Measurements from ENCODE around the gene THOC7. TPM values are rescaled to one million over a fixed set of nuclear protein-coding genes. Genes with fewer than 3 reads are reported as not detected.

THOC7 gene
- total RNA-seq, 1 experiment from 2014 or later: 77.7 TPM

DNA sequence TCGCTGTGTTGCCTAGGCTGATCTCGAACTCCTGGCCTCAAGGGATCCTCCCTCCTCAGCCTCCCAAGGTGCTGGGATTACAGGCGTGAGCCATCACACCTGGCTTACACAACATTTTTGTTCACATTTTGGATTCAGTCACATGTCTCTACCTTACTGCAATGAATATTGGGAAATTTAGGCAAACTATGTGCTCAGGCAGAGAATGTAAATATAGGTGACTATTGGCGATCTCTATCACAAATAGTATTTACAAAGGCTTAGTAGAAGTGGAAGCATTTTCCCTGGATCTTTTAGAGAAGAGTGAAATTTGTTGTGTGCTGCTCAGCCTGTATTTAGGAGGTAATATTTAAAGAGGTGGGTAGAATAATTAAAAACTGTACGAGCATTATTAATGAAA is 27.9 kb upstream of the THOC7 start:
- H3K36me3 Mint-ChIP-seq (ENCODE audit: insufficient read depth, unreplicated experiment): no peaks in the 10 kb centered on the region
- TF ChIP-seq, protein P1, sequence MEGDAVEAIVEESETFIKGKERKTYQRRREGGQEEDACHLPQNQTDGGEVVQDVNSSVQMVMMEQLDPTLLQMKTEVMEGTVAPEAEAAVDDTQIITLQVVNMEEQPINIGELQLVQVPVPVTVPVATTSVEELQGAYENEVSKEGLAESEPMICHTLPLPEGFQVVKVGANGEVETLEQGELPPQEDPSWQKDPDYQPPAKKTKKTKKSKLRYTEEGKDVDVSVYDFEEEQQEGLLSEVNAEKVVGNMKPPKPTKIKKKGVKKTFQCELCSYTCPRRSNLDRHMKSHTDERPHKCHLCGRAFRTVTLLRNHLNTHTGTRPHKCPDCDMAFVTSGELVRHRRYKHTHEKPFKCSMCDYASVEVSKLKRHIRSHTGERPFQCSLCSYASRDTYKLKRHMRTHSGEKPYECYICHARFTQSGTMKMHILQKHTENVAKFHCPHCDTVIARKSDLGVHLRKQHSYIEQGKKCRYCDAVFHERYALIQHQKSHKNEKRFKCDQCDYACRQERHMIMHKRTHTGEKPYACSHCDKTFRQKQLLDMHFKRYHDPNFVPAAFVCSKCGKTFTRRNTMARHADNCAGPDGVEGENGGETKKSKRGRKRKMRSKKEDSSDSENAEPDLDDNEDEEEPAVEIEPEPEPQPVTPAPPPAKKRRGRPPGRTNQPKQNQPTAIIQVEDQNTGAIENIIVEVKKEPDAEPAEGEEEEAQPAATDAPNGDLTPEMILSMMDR (IDR thresholded peaks at IDR 0.05; ENCODE audit: unreplicated experiment): no peak
- DNase-seq: no peak
- no peaks in the 10 kb centered on the region for H3K27me3 Mint-ChIP-seq (ENCODE audit: unreplicated experiment)
- H3K4me3 Mint-ChIP-seq (ENCODE audit: low read depth, unreplicated experiment): no peak overlapping the region
- no TSS peak for BruUV-seq (replicated peaks)
- no peaks in the 10 kb centered on the region for H3K9me3 Mint-ChIP-seq (ENCODE audit: low read depth, unreplicated experiment)
- CTCF ChIA-PET: no interaction called here
- no peaks in the 10 kb centered on the region for H3K4me1 Mint-ChIP-seq (ENCODE audit: low read depth, unreplicated experiment)
- intact Hi-C loops (cut with micrococcal nuclease; ENCODE audit: unreplicated experiment): no loop called here
- no peak overlapping the region for H3K27ac Mint-ChIP-seq (ENCODE audit: unreplicated experiment)

DNA sequence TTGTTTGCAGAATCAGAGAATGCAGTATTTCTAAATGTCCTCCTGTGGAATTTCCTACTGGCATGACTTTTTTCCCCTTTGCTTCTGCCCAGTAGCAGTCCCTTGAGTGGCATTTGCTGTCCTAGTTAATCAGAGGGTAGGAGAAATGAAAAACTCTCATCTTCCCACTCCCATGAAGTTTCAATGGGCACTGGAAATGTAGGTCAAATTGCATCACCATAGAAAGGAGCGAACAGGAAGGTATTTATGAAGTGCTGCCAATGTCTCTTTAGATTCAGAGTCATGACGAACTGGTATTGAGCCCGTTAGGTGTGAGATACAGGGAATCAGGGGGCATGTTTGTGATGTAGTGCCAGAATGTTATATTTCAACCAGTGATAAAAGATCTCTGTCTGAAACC is 23.3 kb upstream of the THOC7 start:
- Mint-ChIP-seq H3K4me3 (ENCODE audit: low read depth, unreplicated experiment) (no peak overlapping the region), H3K4me1 (ENCODE audit: low read depth, unreplicated experiment) (no peaks in the 10 kb centered on the region), H3K9me3 (ENCODE audit: low read depth, unreplicated experiment) (no peaks in the 10 kb centered on the region), H3K27ac (ENCODE audit: unreplicated experiment) (no peak overlapping the region), H3K27me3 (ENCODE audit: unreplicated experiment) (no peaks in the 10 kb centered on the region), H3K36me3 (ENCODE audit: insufficient read depth, unreplicated experiment) (no peaks in the 10 kb centered on the region)
- TF ChIP-seq, protein P1 (IDR thresholded peaks at IDR 0.05; ENCODE audit: unreplicated experiment): no peak
- DNase-seq: no peak
- intact Hi-C loops (cut with micrococcal nuclease; ENCODE audit: unreplicated experiment): no loop called here
- CTCF ChIA-PET: no interaction called here
- BruUV-seq (replicated peaks): no TSS peak

DNA sequence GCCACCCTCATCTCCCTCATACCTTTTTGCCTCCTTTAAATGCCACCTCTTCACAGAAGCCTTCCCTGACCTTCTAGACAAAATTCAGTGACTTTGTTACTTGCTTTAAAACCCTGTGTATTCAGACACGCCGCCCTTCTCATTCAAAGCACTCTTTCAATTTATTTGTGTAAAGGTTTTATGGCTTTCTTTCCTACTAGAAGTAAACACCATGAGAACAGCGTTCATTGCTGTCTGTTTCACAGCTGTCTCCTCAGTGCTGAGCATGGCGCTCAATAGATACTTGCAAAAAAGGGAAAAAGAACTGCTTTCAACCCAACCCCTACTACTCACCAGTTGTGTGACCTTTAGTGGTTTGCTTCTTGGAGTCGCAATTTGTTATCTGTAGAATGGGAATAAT is 17.0 kb upstream of the THOC7 start:
- TF ChIP-seq, protein P1 (IDR thresholded peaks at IDR 0.05; ENCODE audit: unreplicated experiment): no peak
- no TSS peak for BruUV-seq (replicated peaks)
- intact Hi-C loops (cut with micrococcal nuclease; ENCODE audit: unreplicated experiment): no loop called here

DNA sequence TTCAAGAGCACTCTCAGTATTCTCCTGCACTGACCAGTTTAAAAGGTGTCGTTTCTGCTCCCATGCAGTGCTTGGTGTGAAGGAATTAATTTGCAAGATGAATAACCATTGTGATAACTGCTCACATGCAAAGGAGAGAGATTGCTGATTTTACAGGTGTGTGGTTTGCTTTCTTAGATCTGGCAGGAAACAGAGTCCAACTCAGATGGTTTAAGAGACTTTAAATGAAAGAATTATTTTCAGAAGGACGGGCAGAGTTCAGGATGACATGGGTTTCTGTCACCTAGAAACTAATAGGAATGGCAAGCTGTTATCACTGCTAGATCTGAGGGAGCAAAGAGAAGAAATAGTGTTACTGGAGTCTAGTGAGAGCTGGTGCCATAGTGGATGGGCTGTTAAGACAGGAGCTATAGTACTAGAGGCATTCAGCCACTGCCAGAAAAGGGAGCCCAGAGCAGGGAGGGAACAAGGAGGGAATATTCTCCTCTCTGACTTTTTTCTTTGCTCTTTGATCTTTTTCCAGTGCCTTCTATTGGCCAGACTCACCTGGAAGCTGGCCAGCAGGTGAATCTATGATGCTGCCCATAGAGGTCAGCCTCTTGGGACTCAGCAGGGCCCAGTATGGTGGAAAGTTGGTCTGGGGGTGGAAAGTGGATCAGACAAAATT is 14.9 kb upstream of the THOC7 start:
- H3K27me3 Mint-ChIP-seq (ENCODE audit: unreplicated experiment): no peaks in the 10 kb centered on the region
- peaks cover 10% of the 10 kb centered on the region for H3K4me1 Mint-ChIP-seq (ENCODE audit: low read depth, unreplicated experiment)
- no peak overlapping the region for H3K27ac Mint-ChIP-seq (ENCODE audit: unreplicated experiment)
- BruUV-seq (replicated peaks): no TSS peak
- H3K4me3 Mint-ChIP-seq (ENCODE audit: low read depth, unreplicated experiment): no peak overlapping the region
- CTCF ChIA-PET: no interaction called here
- intact Hi-C loops (cut with micrococcal nuclease; ENCODE audit: unreplicated experiment): no loop called here
- no peaks in the 10 kb centered on the region for H3K9me3 Mint-ChIP-seq (ENCODE audit: low read depth, unreplicated experiment)
- DNase-seq: peak; percentile 4
- TF ChIP-seq, protein P1 (IDR thresholded peaks at IDR 0.05; ENCODE audit: unreplicated experiment): no peak
- no peaks in the 10 kb centered on the region for H3K36me3 Mint-ChIP-seq (ENCODE audit: insufficient read depth, unreplicated experiment)

More for the DNA sequence above, 17.0 kb upstream of the THOC7 start:
- peaks cover 10% of the 10 kb centered on the region for H3K4me1 Mint-ChIP-seq (ENCODE audit: low read depth, unreplicated experiment)
- DNase-seq: no peak
- CTCF ChIA-PET: no interaction called here
- H3K9me3 Mint-ChIP-seq (ENCODE audit: low read depth, unreplicated experiment): no peaks in the 10 kb centered on the region
- no peaks in the 10 kb centered on the region for H3K27me3 Mint-ChIP-seq (ENCODE audit: unreplicated experiment)
- H3K4me3 Mint-ChIP-seq (ENCODE audit: low read depth, unreplicated experiment): no peak overlapping the region
- H3K27ac Mint-ChIP-seq (ENCODE audit: unreplicated experiment): no peak overlapping the region
- no peaks in the 10 kb centered on the region for H3K36me3 Mint-ChIP-seq (ENCODE audit: insufficient read depth, unreplicated experiment)

Data from Calu3 (cell line).